ENCODE data around the gene SLAMF7. TPM values are rescaled to one million over a fixed set of nuclear protein-coding genes. Genes with fewer than 3 reads are reported as not detected.

The SLAMF7 gene
- total RNA-seq, 1 donor, result not detected

DNA sequence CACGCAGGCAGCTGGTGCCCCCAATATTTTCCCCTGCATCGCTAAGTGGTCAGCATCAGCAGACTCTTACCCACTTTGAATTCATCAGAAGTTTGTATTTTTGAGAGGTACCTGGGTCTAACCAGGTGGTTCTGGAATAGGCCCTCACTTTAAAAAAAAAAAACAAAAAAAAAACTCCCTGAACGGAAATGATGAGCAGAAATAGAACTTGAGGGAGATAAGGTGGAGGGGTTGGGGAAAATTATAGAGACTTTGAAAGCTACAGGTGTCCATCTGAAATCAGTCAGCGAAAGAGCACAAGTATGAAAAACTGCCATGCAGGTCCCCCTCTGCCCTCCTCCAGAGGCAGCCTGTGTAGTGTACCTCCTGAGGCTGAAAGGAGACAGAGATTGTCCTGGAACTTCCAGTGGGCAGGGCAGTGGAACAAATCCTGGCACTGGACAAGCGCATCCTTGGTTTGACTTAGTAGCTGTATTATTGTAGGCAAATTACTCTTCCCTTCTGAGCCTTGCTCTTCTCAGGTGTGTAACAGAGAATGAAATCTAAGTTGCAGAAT, 1.2 kb downstream of the SLAMF7 start:
- H3K4me3 ChIP-seq (ENCODE audit: low read depth, low read length), result no peak overlapping the region
- DNase-seq (ENCODE audit: low read depth), result no peak
- no peak for TF ChIP-seq CTCF (IDR thresholded peaks at IDR 0.05; ENCODE audit: insufficient read depth, low read length)

DNA sequence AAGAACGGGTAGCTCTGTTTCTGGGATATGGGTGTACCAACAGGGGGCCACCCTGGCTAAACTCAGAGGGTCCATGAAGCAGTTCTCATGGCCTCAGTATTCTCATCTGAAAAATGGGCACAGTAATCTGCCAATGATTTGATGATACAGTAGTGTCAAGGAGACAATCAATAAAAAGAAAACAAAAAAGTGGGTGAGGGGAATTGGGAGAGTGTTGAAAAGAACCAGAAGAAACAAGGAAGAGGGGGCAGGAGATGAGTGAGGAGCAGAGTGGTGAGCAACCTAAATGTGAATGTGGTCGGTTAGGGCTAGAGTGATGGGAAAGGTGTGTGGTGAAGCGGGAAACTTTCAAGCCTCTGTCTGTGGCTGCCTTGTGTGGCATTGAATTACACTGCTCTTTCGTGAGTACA, 2.0 kb downstream of the SLAMF7 start:
- TF ChIP-seq CTCF (IDR thresholded peaks at IDR 0.05; ENCODE audit: insufficient read depth, low read length), result no peak

DNA sequence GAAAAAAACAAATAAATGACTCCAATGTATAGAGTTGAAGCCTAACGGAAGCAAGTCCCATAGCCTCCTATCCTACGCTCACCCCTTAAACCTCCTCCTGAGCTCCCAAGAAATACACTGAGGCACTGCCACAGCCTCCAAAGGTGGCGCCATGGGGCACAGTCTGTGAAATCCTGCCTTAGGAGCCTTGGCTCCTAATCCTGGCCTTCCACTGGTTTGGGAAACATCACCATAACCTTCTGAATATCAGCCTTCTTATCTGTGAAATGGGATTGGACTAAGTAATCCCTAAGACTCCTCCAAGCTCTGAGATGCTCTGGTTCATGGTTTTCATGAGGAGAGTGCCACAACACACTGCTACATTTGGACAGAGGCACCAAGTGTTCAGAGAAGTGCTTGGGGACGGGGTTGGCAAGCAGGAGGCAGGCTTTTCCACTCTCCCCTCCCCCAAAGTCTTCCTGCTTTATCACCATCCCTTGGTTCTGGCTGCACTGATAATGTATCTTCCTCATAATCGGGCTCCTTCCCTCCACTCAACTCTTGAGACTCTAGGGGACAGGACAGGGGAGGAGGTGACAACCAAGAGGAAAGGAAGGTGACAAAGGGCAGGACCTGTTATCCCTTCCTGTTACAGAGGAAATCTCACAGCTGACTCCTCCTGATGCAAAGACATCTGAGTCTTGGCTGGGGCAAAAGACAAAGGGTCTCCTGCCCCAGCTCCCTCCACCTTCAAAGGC, 2.7 kb downstream of the SLAMF7 start:
- no peak for TF ChIP-seq CTCF (IDR thresholded peaks at IDR 0.05; ENCODE audit: insufficient read depth, low read length)
- H3K4me3 ChIP-seq (ENCODE audit: low read depth, low read length), result no peak overlapping the region
- DNase-seq (ENCODE audit: low read depth), result no peak

More for the DNA sequence above, 2.0 kb downstream of the SLAMF7 start:
- DNase-seq (ENCODE audit: low read depth), result no peak
- H3K4me3 ChIP-seq (ENCODE audit: low read depth, low read length), result no peak overlapping the region

DNA sequence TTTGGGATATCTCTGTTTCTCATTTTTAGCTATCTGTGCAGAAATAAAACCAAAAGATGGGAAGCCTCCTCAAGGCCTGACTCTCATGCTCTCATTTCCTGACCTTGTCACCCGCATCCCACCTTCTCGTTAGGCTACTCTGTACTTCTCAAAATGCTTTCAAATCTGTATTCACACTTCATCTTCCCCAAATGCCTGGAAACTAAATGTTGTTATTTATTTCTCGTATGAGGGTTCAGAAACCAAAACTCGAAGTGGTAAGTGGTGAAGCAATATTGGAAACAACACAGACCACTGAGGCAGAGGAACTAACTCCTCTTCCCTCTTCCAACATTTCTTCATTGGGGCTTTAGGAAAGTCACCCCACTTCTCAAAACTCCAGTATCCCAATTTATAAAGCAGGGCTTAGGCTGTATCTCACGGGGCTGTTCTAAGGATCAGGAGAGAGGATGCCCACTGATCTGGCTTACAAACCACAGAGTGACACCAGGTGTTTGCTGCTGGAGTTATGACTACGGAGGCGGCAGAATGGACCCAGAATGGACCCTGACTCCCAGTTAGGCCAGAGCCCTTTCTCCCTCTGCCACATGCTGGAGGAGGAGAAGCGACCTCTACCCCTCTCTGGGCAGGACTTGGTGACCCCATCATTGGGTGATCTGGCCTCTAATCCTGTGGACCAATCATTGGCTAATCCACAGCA, 3.5 kb downstream of the SLAMF7 start:
- no peak for DNase-seq (ENCODE audit: low read depth)
- H3K4me3 ChIP-seq (ENCODE audit: low read depth, low read length), result no peak overlapping the region
- no peak for TF ChIP-seq CTCF (IDR thresholded peaks at IDR 0.05; ENCODE audit: insufficient read depth, low read length)

GRCh38 chr1:160743266-160743665, 4.2 kb downstream of the SLAMF7 start:
- DNase-seq (ENCODE audit: low read depth), result no peak
- no peak for TF ChIP-seq CTCF (IDR thresholded peaks at IDR 0.05; ENCODE audit: insufficient read depth, low read length)
- H3K4me3 ChIP-seq (ENCODE audit: low read depth, low read length), result no peak overlapping the region

- TF ChIP-seq CTCF (IDR thresholded peaks at IDR 0.05; ENCODE audit: insufficient read depth, low read length), result no peak
- no peak for DNase-seq (ENCODE audit: low read depth)
- no peak overlapping the region for H3K4me3 ChIP-seq (ENCODE audit: low read depth, low read length)
These were observed 5.3 kb downstream of the SLAMF7 start for GRCh38 chr1:160744199-160744851.

Measured in fibroblast of the aortic adventitia (primary cell).